Hepatocyte (in vitro differentiated cells): ENCODE measurements around the gene MPG.
A peak's percentile ranks its signal among the peaks of the same experiment; 100 is the strongest.

Experiments
- EZH2 ChIP-seq: fragments of 200-600 bp; sonication (generic); IDR thresholded peaks from 2 replicates; pipeline ENCODE4 v1.6.1; 2016; ENCODE audit warnings: antibody characterized with exemption, mild to moderate bottlenecking, borderline replicate concordance
- EZH2phosphoT487 ChIP-seq: fragments of 200-600 bp; sonication (generic); IDR thresholded peaks from one replicate; pipeline ENCODE4 v1.6.1; 2018; ENCODE audit warnings: antibody characterized with exemption, mild to moderate bottlenecking, low read depth, moderate library complexity; ENCODE audit not compliant: unreplicated experiment, severe bottlenecking
- TF ChIP-seq, protein P1 (sequence below): fragments of 200-600 bp; sonication (generic); IDR thresholded peaks from 2 replicates; pipeline ENCODE4 v1.5.1; 2016; ENCODE audit warnings: antibody characterized with exemption, mild to moderate bottlenecking; ENCODE audit not compliant: poor library complexity

DNA sequence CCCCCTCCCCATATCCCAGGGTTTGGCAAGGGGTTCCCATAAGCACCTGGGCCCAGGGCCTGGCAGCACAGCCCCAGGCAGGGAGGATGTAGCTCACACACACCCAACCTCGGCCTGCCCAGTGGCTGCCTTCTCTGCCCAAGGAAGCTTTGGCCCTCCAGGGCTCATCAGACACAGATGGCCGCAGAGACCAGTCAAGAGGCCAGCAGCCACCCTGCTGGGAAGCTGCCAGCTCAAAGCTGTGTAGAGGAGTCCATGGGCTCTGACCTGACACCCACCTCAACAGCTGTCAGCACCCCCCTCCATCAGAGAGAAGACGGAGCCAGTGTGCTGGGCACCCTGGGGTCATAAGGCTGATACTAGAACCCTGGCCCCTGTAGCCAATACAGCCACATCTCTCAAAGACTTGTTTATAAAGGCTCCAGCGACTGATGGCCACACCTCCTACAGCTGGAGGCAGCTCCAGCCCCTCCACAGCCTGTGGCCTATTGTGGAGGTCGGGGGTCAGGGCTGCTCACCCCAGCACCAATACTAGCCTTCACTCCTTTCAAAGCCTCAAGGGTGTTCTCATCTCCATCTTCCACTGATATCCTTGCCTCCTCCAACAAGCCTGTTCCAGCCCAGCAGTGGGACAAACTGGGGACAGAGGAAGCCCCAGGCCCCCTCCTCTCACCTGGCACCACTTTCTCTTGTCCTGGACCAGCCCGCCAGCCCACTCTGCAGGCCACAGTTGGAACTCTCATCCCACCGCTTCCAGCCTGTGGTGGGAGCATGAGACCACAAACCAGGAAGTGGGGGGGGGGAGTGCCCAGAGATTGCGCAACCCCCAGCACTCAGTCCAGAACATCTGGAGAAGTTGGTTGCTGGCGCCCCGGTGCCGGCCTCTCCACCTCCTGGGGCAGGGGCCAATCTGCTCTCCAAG is 2.2 kb upstream of the MPG start:
- TF ChIP-seq, protein P1, sequence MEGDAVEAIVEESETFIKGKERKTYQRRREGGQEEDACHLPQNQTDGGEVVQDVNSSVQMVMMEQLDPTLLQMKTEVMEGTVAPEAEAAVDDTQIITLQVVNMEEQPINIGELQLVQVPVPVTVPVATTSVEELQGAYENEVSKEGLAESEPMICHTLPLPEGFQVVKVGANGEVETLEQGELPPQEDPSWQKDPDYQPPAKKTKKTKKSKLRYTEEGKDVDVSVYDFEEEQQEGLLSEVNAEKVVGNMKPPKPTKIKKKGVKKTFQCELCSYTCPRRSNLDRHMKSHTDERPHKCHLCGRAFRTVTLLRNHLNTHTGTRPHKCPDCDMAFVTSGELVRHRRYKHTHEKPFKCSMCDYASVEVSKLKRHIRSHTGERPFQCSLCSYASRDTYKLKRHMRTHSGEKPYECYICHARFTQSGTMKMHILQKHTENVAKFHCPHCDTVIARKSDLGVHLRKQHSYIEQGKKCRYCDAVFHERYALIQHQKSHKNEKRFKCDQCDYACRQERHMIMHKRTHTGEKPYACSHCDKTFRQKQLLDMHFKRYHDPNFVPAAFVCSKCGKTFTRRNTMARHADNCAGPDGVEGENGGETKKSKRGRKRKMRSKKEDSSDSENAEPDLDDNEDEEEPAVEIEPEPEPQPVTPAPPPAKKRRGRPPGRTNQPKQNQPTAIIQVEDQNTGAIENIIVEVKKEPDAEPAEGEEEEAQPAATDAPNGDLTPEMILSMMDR = peak; percentile 41
- TF ChIP-seq EZH2 = no peak
- TF ChIP-seq EZH2phosphoT487 = no peak
